HepG2 (cell line): Measurements from ENCODE around the gene CACNA2D3. TPM values are rescaled to one million over a fixed set of nuclear protein-coding genes. Genes with fewer than 3 reads are reported as not detected.

Source experiments
- ATAC-seq: fragments of 200-7000 bp; cut with Tn5 transposase; 3 replicates; pipeline ENCODE4 v1.9.1; 2020; ENCODE audit warnings: mild to moderate bottlenecking, moderate library complexity
- BruUV-seq: library from RNA; stranded (reverse); fragments of 400-500 nt; replicated peaks from 2 replicates; lab custom pipeline; 2021; lab: Mats Ljungman, UMichigan
- CTCF ChIA-PET: fragments of 300-600 bp; formaldehyde crosslinking; extraction: SDS; loops from one replicate; lab custom pipeline; 2021; ENCODE audit warnings: low total read pairs, inconsistent platforms, low intra/inter-chr PET ratio; lab: Yijun Ruan, JAX
- POLR2A ChIA-PET: fragments of 350-600 bp; sonication (Branson Sonifier 250); formaldehyde crosslinking; loops from one replicate; lab custom pipeline; 2020; ENCODE audit warnings: antibody characterized with exemption, inconsistent platforms; lab: Yijun Ruan, JAX
- DNase-seq: peaks from one replicate; pipeline ENCODE4 v3.0.0-alpha.2; 2015; ENCODE audit warnings: low spot score
- FAIRE-seq: peaks from 3 replicates; lab custom pipeline; 2011; peaks lifted over from hg19 to GRCh38; lab: Jason Lieb, UNC
- H2AFZ ChIP-seq: one replicate; pipeline ENCODE4 v1.6.1; 2011; ENCODE audit warnings: low read length, inconsistent platforms
- H3K27ac ChIP-seq: fragments of 300-600 bp; 3 replicates; pipeline ENCODE4 v1.8.0; 2011; ENCODE audit warnings: mixed run types, mild to moderate bottlenecking, mixed read lengths, low read length, inconsistent platforms; ENCODE audit not compliant: insufficient read depth; ENCODE audit errors: extremely low read length
- H3K27me3 ChIP-seq, 2 experiments: fragments of 200-600 bp in 1 of 2; 2 replicates in 1 of 2; 3 replicates in 1 of 2; pipeline versions ENCODE4 v1.6.0 to v1.8.0; 2011; ENCODE audit warnings: low read length in 2 of 2, mild to moderate bottlenecking in 2 of 2, moderate library complexity in 2 of 2, inconsistent platforms in 1 of 2; ENCODE audit not compliant: insufficient read depth in 2 of 2, control insufficient read depth in 1 of 2
- H3K36me3 ChIP-seq, 2 experiments: fragments of 200-600 bp in 1 of 2; replicated peaks in 1 of 2; 2 replicates in 1 of 2; 3 replicates in 1 of 2; pipeline versions ENCODE4 v1.5.1 to v1.8.0; 2011; ENCODE audit warnings: low read length in 2 of 2, inconsistent platforms in 1 of 2; ENCODE audit not compliant: insufficient read depth in 2 of 2, control insufficient read depth in 1 of 2
- H3K4me1 ChIP-seq: 2 replicates; pipeline ENCODE4 v1.5.1; 2012; ENCODE audit warnings: low read length, inconsistent platforms; ENCODE audit not compliant: insufficient read depth
- H3K4me2 ChIP-seq: 2 replicates; pipeline ENCODE4 v1.6.0; 2011; ENCODE audit warnings: low read depth, low read length, inconsistent platforms
- H3K4me3 ChIP-seq, 3 experiments: fragments of 200-600 bp in 1 of 3; sonication (generic), shearing (Covaris generic) in 1 of 3; replicated peaks in 1 of 3; 2 replicates each; pipeline ENCODE4 v1.5.1; 2011 to 2016; ENCODE audit warnings: low read length in 3 of 3, inconsistent platforms in 2 of 3, low read depth in 2 of 3, mild to moderate bottlenecking in 2 of 3, control low read depth in 1 of 3, mixed read lengths in 1 of 3; ENCODE audit not compliant: insufficient read depth in 1 of 3
- H3K79me2 ChIP-seq: one replicate; pipeline ENCODE4 v1.6.1; 2011; ENCODE audit warnings: low read length, inconsistent platforms; ENCODE audit not compliant: insufficient read depth
- H3K9ac ChIP-seq: 2 replicates; pipeline ENCODE4 v1.6.0; 2011; ENCODE audit warnings: mild to moderate bottlenecking, low read depth, low read length, inconsistent platforms; ENCODE audit not compliant: insufficient read depth
- H3K9me3 ChIP-seq: 2 replicates; pipeline ENCODE4 v1.5.1; 2012; ENCODE audit warnings: mild to moderate bottlenecking, low read length
- H4K20me1 ChIP-seq: 2 replicates; pipeline ENCODE4 v1.6.0; 2011; ENCODE audit warnings: inconsistent platforms, mild to moderate bottlenecking, low read length, moderate library complexity; ENCODE audit not compliant: insufficient read depth
- AHDC1 ChIP-seq: sonication (generic); formaldehyde crosslinking; IDR thresholded peaks from 2 replicates; pipeline ENCODE4 v1.5.1; 2020; ENCODE audit warnings: mild to moderate bottlenecking, missing genetic modification reagents, borderline replicate concordance
- GMEB2 ChIP-seq: IDR thresholded peaks from 2 replicates; pipeline ENCODE4 v1.6.1; 2016; ENCODE audit warnings: missing biosample characterization, missing genetic modification reagents, low read depth
- HDAC1 ChIP-seq: sonication (generic); formaldehyde crosslinking; IDR thresholded peaks from 2 replicates; pipeline ENCODE4 v1.5.1; 2020; ENCODE audit warnings: mild to moderate bottlenecking, missing genetic modification reagents
- JUNB ChIP-seq: sonication (generic); formaldehyde crosslinking; IDR thresholded peaks from 2 replicates; pipeline ENCODE4 v1.8.0; 2022; ENCODE audit warnings: missing genetic modification reagents, mild to moderate bottlenecking, borderline replicate concordance
- UBTF ChIP-seq: sonication (generic); formaldehyde crosslinking; IDR thresholded peaks from 2 replicates; pipeline ENCODE4 v1.4.0; 2020; ENCODE audit warnings: mild to moderate bottlenecking, missing genetic modification reagents
- ZFP41 ChIP-seq: sonication (generic); formaldehyde crosslinking; IDR thresholded peaks from 2 replicates; pipeline ENCODE4 v1.4.0; 2020; ENCODE audit warnings: mild to moderate bottlenecking, missing genetic modification reagents, borderline replicate concordance
- ZFP91 ChIP-seq: sonication (generic); formaldehyde crosslinking; IDR thresholded peaks from 2 replicates; pipeline ENCODE4 v1.9.0; 2022; ENCODE audit warnings: missing genetic modification reagents, mild to moderate bottlenecking, borderline replicate concordance
- ZNF275 ChIP-seq: sonication (generic); formaldehyde crosslinking; IDR thresholded peaks from 2 replicates; pipeline ENCODE4 v1.8.0; 2022; ENCODE audit warnings: missing genetic modification reagents, mild to moderate bottlenecking, inconsistent platforms, borderline replicate concordance
- ZNF512 ChIP-seq: sonication (generic); formaldehyde crosslinking; IDR thresholded peaks from 2 replicates; pipeline ENCODE4 v1.4.0; 2020; ENCODE audit warnings: mild to moderate bottlenecking, missing genetic modification reagents
- in situ Hi-C: cut with HindIII; loops from 2 replicates; pipeline ENCODE4 v1.10.0; 2017; ENCODE audit warnings: low pct_unique_long_range_greater_than_20kb; ENCODE audit not compliant: extremely low pct_ligation_motif_present
- intact Hi-C: fragments of 100-400 bp; cut with micrococcal nuclease; formaldehyde crosslinking; loops from one replicate; pipeline ENCODE4 v1.10.0; 2022; ENCODE audit not compliant: unreplicated experiment
- polyA plus RNA-seq, 8 experiments: library from polyadenylated mRNA; depleted of rRNA in 3 of 8; stranded (reverse) in 7 of 8; unstranded in 1 of 8; fragments of >200 nt; fragmentation: Illumina TruSeq in 4 of 8; extraction: Trizol in 4 of 8; gene quantifications; 2 replicates each; pipeline versions ENCODE4 v1.2.1 to v1.2.3, GENCODE V29; 2011 to 2016; ENCODE audit warnings: low read depth in 4 of 8, missing spikeins in 1 of 8, mixed read lengths in 1 of 8; ENCODE audit not compliant: insufficient read depth in 1 of 8
- total RNA-seq, 5 experiments: library from RNA; depleted of rRNA; stranded (reverse); fragments of >200 nt; fragmentation: Illumina TruSeq; extraction: Trizol; gene quantifications; 2 replicates each; pipeline ENCODE4 v1.2.3, GENCODE V29; 2016; ENCODE audit warnings: low read depth in 1 of 5

The CACNA2D3 gene
- total and polyA plus RNA-seq, 2 of the 13 experiments (the other 11 are each of a cell fraction or from before 2014, with no cell fraction given), result not detected

GRCh38 chr3:55069950-55070349, 947.6 kb downstream of the CACNA2D3 start:
- DNase-seq (no peak), ATAC-seq (no peak), FAIRE-seq (no peak)
- H3K27ac ChIP-seq, result no peak overlapping the region
- no peaks in the 10 kb centered on the region for H3K79me2 ChIP-seq
- H3K4me3 ChIP-seq, result no peak overlapping the region
- POLR2A ChIA-PET, result no interaction called here
- CTCF ChIA-PET, result no interaction called here
- H3K4me1 ChIP-seq, result no peaks in the 10 kb centered on the region
- no peak overlapping the region for H2AFZ ChIP-seq
- no TSS peak for BruUV-seq
- no peaks in the 10 kb centered on the region for H4K20me1 ChIP-seq
- no peak overlapping the region for H3K9ac ChIP-seq
- H3K4me2 ChIP-seq, result no peak overlapping the region
- no peaks in the 10 kb centered on the region; a peak in 1 of 5 replicates for H3K27me3 ChIP-seq
- in situ Hi-C loops (no loop called here), intact Hi-C loops (no loop called here)
- no peaks in the 10 kb centered on the region for H3K36me3 ChIP-seq
- H3K9me3 ChIP-seq, result no peaks in the 10 kb centered on the region
- TF ChIP-seq ZNF275 (no peak), ZFP41 (CRISPR knock-in tag) (no peak), JUNB (no peak), ZNF512 (CRISPR knock-in tag) (no peak), UBTF (CRISPR knock-in tag) (no peak), ZFP91 (no peak), HDAC1 (no peak), AHDC1 (no peak), GMEB2 (CRISPR knock-in tag) (no peak)
